Esophagus squamous epithelium (tissue), 5 donors: ENCODE data around the gene MRGPRF. TPM values are rescaled to one million over a fixed set of nuclear protein-coding genes. Genes with fewer than 3 reads are reported as not detected.

Experiments
- DNase-seq: peaks from one replicate; lab custom pipeline; 2025; lab: John Stamatoyannopoulos, UW
- H3K27ac ChIP-seq, 4 donors: fragments of 200-600 bp; sonication (generic); one replicate each; pipeline ENCODE4 v1.5.1; 2016 to 2019; ENCODE audit warnings: mild to moderate bottlenecking in 1 of 4
- H3K27me3 ChIP-seq, 4 donors: fragments of 200-600 bp; sonication (generic); 1 replicate in 3 of 4; 2 replicates in 1 of 4; pipeline versions ENCODE4 v1.5.1 to v1.6.0; 2017 to 2021; ENCODE audit warnings: antibody characterized with exemption in 1 of 4
- H3K36me3 ChIP-seq, 3 donors: fragments of 200-600 bp; sonication (generic); one replicate each; pipeline ENCODE4 v1.5.1; 2016 to 2019
- H3K4me1 ChIP-seq, 3 donors: fragments of 200-600 bp; sonication (generic); one replicate each; pipeline ENCODE4 v1.5.1; 2017 to 2019
- H3K4me3 ChIP-seq, 4 donors: fragments of 200-600 bp; sonication (generic); 1 replicate in 3 of 4; 2 replicates in 1 of 4; pipeline ENCODE4 v1.5.1; 2016 to 2019; ENCODE audit warnings: mild to moderate bottlenecking in 2 of 4, moderate library complexity in 1 of 4
- H3K9me3 ChIP-seq, 3 donors: fragments of 200-600 bp; sonication (generic); one replicate each; pipeline ENCODE4 v1.5.1; 2016 to 2019
- POLR2A ChIP-seq, 4 donors: fragments of 450-650 bp; IDR thresholded peaks; one replicate each; pipeline ENCODE4 v1.6.1; 2017; ENCODE audit warnings: antibody characterized with exemption in 4 of 4, mild to moderate bottlenecking in 4 of 4, moderate library complexity in 3 of 4
- WGBS, 2 donors: methylation state at CpG; one replicate each; pipeline ENCODE4 v1.1.5; 2018; 5-methylcytosine and 5-hydroxymethylcytosine counted together
- intact Hi-C: fragments of 100-400 bp; cut with DNase I; formaldehyde crosslinking; loops from one replicate; pipeline ENCODE4 v1.15.0; 2022
- total RNA-seq, 4 donors: library from RNA; depleted of rRNA; stranded (reverse); fragments of >200 nt; gene quantifications; one replicate each; pipeline ENCODE4 v1.1.0, GENCODE V29; 2016
- TF ChIP-seq, protein P1 (sequence below), 6 experiments: fragments of 450-650 bp in 4 of 6; fragments of 200-600 bp in 2 of 6; sonication (generic) in 2 of 6; IDR thresholded peaks; one replicate each; pipeline ENCODE4 v1.5.1; 2016 to 2019; ENCODE audit warnings: antibody characterized with exemption in 6 of 6, mild to moderate bottlenecking in 4 of 6, moderate library complexity in 4 of 6
- donor health status: DM: yes; HTN: yes; CAD: no.

MRGPRF gene
- total RNA-seq, 4 donors from 2014 or later: 1.3 to 14.3 (median 6.1) TPM

DNA sequence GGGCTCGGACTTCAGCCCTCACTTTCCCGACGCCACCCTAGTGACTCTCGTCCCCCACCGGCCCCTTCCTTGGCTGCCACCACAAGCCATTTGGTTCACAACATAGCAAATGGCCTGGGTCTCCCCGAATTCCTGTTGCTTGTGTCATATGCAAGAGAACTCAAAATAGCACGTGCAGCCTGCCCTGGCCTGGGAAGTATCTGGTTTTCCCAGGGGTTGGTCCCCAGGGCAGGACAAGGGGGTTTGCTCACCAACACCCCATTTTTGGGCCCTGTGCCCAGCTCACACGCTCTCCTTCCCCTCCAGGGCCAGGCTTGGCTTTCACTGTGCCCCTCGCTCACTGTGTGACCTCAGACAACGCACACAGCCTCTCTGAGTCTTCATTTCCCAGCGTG lies 22.9 kb upstream of the MRGPRF start:
- Histone ChIP-seq H3K27me3 (no peaks in the 10 kb centered on the region), H3K9me3 (no peaks in the 10 kb centered on the region), H3K27ac (peak overlapping the region; percentile 31 to 84 (median 76)), H3K4me3 (no peak overlapping the region), H3K4me1 (peaks cover 0 to 17% (median 9%) of the 10 kb centered on the region in 3 donors), H3K36me3 (no peaks in the 10 kb centered on the region)
- intact Hi-C loops: no loop called here
- DNase-seq: no peak
- TF ChIP-seq, protein P1, sequence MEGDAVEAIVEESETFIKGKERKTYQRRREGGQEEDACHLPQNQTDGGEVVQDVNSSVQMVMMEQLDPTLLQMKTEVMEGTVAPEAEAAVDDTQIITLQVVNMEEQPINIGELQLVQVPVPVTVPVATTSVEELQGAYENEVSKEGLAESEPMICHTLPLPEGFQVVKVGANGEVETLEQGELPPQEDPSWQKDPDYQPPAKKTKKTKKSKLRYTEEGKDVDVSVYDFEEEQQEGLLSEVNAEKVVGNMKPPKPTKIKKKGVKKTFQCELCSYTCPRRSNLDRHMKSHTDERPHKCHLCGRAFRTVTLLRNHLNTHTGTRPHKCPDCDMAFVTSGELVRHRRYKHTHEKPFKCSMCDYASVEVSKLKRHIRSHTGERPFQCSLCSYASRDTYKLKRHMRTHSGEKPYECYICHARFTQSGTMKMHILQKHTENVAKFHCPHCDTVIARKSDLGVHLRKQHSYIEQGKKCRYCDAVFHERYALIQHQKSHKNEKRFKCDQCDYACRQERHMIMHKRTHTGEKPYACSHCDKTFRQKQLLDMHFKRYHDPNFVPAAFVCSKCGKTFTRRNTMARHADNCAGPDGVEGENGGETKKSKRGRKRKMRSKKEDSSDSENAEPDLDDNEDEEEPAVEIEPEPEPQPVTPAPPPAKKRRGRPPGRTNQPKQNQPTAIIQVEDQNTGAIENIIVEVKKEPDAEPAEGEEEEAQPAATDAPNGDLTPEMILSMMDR (IDR thresholded peaks at IDR 0.05): no peak
- no peak for TF ChIP-seq POLR2A (IDR thresholded peaks at IDR 0.05)
- WGBS, 2 donors: 55 to 64% methylated on average over 9 to 11 of the region's 11 CpGs

DNA sequence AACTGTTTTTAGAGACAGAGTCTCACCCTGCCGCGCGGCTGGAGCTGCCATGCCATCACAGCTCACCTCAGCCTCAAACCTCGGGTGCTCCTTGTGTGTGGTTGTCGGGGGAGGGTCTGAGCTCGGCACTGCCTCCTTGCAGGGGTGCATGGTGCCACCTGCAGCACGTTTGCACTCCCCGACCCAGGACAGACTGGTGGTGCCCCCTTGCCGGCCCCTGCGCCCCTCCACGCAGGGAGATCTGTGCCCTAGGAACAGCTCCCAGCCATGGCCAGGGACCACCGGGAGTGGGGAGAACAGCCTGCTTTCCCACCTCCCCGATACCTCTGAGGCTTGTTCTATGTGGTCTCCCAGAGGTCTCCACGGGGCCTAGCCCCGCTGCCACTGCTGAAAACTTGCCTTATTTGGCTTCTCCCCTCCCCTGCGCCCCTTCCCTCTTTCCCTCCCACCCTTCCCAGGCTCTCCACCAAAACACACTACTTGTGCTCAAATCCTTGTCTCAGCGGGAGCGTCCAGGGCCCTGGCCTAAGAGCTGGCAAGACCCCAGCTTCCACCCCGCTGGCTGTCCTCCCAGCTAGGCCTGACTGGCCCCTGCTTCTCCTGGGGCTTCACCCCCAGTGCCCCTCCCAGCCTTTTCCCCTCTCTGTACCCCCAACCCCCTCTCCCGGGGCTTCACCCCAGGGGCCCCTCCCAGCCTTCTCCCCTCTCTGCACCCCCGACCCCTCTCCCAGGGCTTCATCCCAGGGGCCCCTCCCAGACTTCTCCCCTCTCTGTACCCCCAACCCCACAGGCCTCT lies 22.3 kb upstream of the MRGPRF start:
- Histone ChIP-seq H3K27ac (peak overlapping the region; percentile 31 to 84 (median 76)), H3K4me3 (no peak overlapping the region), H3K9me3 (no peaks in the 10 kb centered on the region), H3K4me1 (peaks cover 0 to 17% (median 9%) of the 10 kb centered on the region in 3 donors), H3K36me3 (no peaks in the 10 kb centered on the region), H3K27me3 (no peaks in the 10 kb centered on the region)
- TF ChIP-seq POLR2A (IDR thresholded peaks at IDR 0.05): no peak
- TF ChIP-seq, protein P1 (IDR thresholded peaks at IDR 0.05): no peak
- WGBS, 2 donors: 69 to 70% methylated on average over 9 to 18 of the region's 21 CpGs
- DNase-seq: no peak
- intact Hi-C loops: no loop called here

DNA sequence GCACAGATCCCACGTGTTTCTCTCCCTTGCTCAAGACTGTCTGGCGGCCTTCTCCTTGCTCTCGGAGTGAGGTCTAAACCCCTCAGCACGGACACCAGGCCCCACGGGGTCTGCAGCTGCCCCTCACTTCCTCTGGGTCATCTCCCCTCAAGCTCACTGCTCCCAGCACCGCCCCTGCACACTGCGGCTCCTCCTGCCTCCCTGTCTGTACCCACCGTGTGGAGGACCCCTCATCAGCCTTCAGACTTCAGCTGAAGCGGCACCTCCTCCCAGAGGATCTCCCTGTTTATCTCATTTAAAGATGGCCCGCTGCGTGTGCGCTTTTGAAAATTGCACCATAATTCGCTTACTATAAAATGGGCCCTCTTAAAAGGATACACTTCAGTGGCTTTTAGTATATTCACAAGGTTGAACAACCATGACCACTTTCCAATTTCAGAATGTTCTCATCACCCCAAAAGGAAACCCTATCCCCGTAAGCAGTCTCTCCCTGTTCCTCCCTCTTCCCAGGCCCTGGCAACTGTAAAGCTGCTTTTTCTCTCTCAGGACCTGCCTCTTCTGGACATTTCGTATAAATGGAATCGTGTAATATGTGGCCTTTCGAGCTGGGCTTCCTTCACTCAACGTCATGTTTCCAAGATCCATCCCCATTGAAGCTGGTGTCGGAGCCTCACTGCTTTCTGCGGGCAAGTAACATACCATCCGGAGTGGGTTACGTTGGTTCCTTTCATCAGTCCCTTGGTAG lies 21.2 kb upstream of the MRGPRF start:
- H3K36me3 ChIP-seq: no peaks in the 10 kb centered on the region
- DNase-seq: no peak
- no peak overlapping the region for H3K4me3 ChIP-seq
- intact Hi-C loops: no loop called here
- H3K27ac ChIP-seq: peak overlapping the region in 3 of 4 donors; percentile 28 to 80 (median 71)
- H3K4me1 ChIP-seq: peaks cover 0 to 17% (median 9%) of the 10 kb centered on the region in 3 donors
- 77 to 82% methylated on average over 21 to 22 of the region's 22 CpGs for WGBS, 2 donors
- H3K27me3 ChIP-seq: no peaks in the 10 kb centered on the region
- no peaks in the 10 kb centered on the region for H3K9me3 ChIP-seq
- no peak for TF ChIP-seq POLR2A (IDR thresholded peaks at IDR 0.05)
- TF ChIP-seq, protein P1 (IDR thresholded peaks at IDR 0.05): no peak

DNA sequence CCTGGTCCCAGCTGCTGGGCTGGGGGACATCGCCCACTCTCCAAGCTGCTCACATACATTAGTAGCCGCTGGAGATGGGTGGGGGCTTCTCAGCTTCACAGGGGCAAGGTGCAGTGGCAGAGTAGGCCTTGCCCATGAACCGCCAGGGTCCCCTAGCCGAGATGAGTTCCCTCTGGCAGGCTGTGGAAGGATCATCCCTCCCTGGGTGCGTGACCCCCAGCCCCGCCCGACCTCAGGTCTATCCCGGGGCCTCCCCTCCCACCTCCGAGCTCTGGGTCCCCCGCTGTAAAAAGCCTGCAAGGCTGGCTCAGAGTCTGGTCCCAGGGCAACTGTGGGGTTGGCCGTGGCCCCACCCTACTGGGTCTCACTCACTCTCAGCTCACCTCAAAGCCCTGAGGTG lies 20.4 kb upstream of the MRGPRF start:
- no peak overlapping the region for H3K27ac ChIP-seq
- 20 to 100% methylated on average over 1 to 2 of the region's 11 CpGs for WGBS, 2 donors
- no peak for DNase-seq
- H3K9me3 ChIP-seq: no peaks in the 10 kb centered on the region
- no peak for TF ChIP-seq POLR2A (IDR thresholded peaks at IDR 0.05)
- TF ChIP-seq, protein P1 (IDR thresholded peaks at IDR 0.05): no peak
- peaks cover 0 to 17% (median 9%) of the 10 kb centered on the region in 3 donors for H3K4me1 ChIP-seq
- no peak overlapping the region for H3K4me3 ChIP-seq
- no peaks in the 10 kb centered on the region for H3K36me3 ChIP-seq
- intact Hi-C loops: no loop called here
- no peaks in the 10 kb centered on the region for H3K27me3 ChIP-seq

DNA sequence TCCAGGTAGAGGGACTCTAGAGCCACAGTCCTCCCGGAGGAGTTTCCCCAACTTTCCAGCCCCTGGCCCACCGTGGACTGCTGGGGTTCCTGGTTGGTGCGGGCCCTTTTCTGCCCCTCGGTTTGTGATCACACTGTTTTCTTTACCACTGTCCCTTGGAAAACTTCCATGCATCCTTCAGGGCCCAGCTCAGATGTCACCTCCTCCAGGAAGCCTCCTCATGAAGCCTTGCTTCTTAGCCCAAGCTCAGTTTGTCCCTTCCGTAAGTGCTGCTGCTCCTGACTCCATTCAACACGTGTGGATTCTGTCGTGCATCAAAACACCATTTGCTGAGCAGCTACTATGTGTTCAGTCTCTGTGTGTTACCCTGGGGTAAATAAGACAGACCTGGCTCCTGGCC lies 19.8 kb upstream of the MRGPRF start:
- intact Hi-C loops: no loop called here
- 81 to 82% methylated on average over 6 to 7 of the region's 7 CpGs for WGBS, 2 donors

More for the DNA sequence above, 19.8 kb upstream of the MRGPRF start:
- Histone ChIP-seq H3K36me3 (no peaks in the 10 kb centered on the region), H3K27ac (no peak overlapping the region), H3K4me3 (no peak overlapping the region), H3K9me3 (no peaks in the 10 kb centered on the region), H3K27me3 (no peaks in the 10 kb centered on the region), H3K4me1 (peaks cover 0 to 17% (median 9%) of the 10 kb centered on the region in 3 donors)
- TF ChIP-seq, protein P1 (IDR thresholded peaks at IDR 0.05): no peak
- TF ChIP-seq POLR2A (IDR thresholded peaks at IDR 0.05): no peak
- DNase-seq: no peak
